ENCODE results near the gene UFL1.

The UFL1 gene

GRCh38 chr6:96604420-96604819 is 82.8 kb downstream of the UFL1 start:
- no peak overlapping the region for H3K4me3 ChIP-seq (ENCODE audit: low read depth, low read length)
- no peak for TF ChIP-seq CTCF (IDR thresholded peaks at IDR 0.05; ENCODE audit: low read depth, low read length, missing control alignments)
- no peak for DNase-seq (ENCODE audit: low read depth)

All from GM12864 (cell line).